Activated CD4-positive, alpha-beta T cell treated with anti-CD3 and anti-CD28 coated beads, Interleukin-2, amount 10 ng/mL, durations not matched to agents 24 days and 14 days (primary cell): ENCODE measurements around the gene NLRP9. TPM values are rescaled to one million over a fixed set of nuclear protein-coding genes. Genes with fewer than 3 reads are reported as not detected.
"Not testable (repeated sequence)": the region's sequence is repeated elsewhere in the genome, so short reads cannot be mapped to it uniquely, and the experiment has no call there.

Source experiments
- DNase-seq: peaks from one replicate; pipeline ENCODE4 v3.0.0; 2022
- H3K27ac Mint-ChIP-seq: one replicate; pipeline ENCODE4 v1.8.0; 2022; ENCODE audit warnings: mild to moderate bottlenecking, mixed read lengths
- H3K27me3 Mint-ChIP-seq: one replicate; pipeline ENCODE4 v1.8.0; 2022; ENCODE audit warnings: mixed read lengths
- H3K36me3 Mint-ChIP-seq: one replicate; pipeline ENCODE4 v1.8.0; 2022; ENCODE audit warnings: low read depth, mild to moderate bottlenecking, mixed read lengths
- H3K4me1 Mint-ChIP-seq: one replicate; pipeline ENCODE4 v1.8.0; 2021; ENCODE audit warnings: mixed read lengths
- H3K4me3 Mint-ChIP-seq: one replicate; pipeline ENCODE4 v1.8.0; 2022; ENCODE audit warnings: mild to moderate bottlenecking, moderate library complexity, mixed read lengths
- H3K9me3 Mint-ChIP-seq: one replicate; pipeline ENCODE4 v1.8.0; 2021; ENCODE audit warnings: mixed read lengths
- intact Hi-C: fragments of 100-400 bp; cut with micrococcal nuclease; formaldehyde crosslinking; loops from one replicate; pipeline ENCODE4 v1.15.1; 2023
- total RNA-seq: library from RNA; stranded (reverse); gene quantifications from 2 replicates; pipeline ENCODE4 v1.2.3, GENCODE V29; 2022

The NLRP9 gene
- total RNA-seq = not detected in 2 replicates

GRCh38 chr19:55738302-55738701 is at the start of gene NLRP9:
Gene NLRP9, minus strand, starts transcription at chr19:55738402. Its CDS starts 28 bp downstream, at chr19:55738374.
- intact Hi-C loops = no loop called here
- peaks cover 6% of the 10 kb centered on the region for H3K9me3 Mint-ChIP-seq
- H3K4me3 Mint-ChIP-seq = no peak within 1 kb of the TSS
- no peaks in the 10 kb centered on the region for H3K27me3 Mint-ChIP-seq
- H3K4me1 Mint-ChIP-seq = no peaks in the 10 kb centered on the region
- no peak within 1 kb of the TSS for H3K27ac Mint-ChIP-seq
- H3K36me3 Mint-ChIP-seq = no peaks in the 10 kb centered on the region
- DNase-seq = no peak

GRCh38 chr19:55781112-55781511 is 42.9 kb upstream of the NLRP9 start:
- Mint-ChIP-seq H3K27me3 (no peaks in the 10 kb centered on the region), H3K27ac (no peak overlapping the region), H3K36me3 (no peaks in the 10 kb centered on the region), H3K4me3 (no peak overlapping the region), H3K9me3 (peaks cover 7% of the 10 kb centered on the region), H3K4me1 (no peaks in the 10 kb centered on the region)
- intact Hi-C loops = no loop called here
- no peak for DNase-seq

GRCh38 chr19:55778331-55778730 is 40.1 kb upstream of the NLRP9 start:
- Mint-ChIP-seq H3K36me3 (no peaks in the 10 kb centered on the region), H3K4me3 (no peak overlapping the region), H3K4me1 (no peaks in the 10 kb centered on the region), H3K27me3 (no peaks in the 10 kb centered on the region), H3K9me3 (peaks cover 11% of the 10 kb centered on the region), H3K27ac (no peak overlapping the region)
- intact Hi-C loops = no loop called here
- no peak for DNase-seq

- Mint-ChIP-seq H3K9me3 (peaks cover 11% of the 10 kb centered on the region), H3K27me3 (no peaks in the 10 kb centered on the region), H3K27ac (no peak overlapping the region), H3K36me3 (no peaks in the 10 kb centered on the region), H3K4me1 (no peaks in the 10 kb centered on the region), H3K4me3 (no peak overlapping the region)
- intact Hi-C loops = no loop called here
- DNase-seq = no peak
These were observed 39.3 kb upstream of the NLRP9 start for GRCh38 chr19:55777528-55777927.

GRCh38 chr19:55769632-55770031 is 31.4 kb upstream of the NLRP9 start:
- H3K4me1 Mint-ChIP-seq, H3K27ac Mint-ChIP-seq, H3K4me3 Mint-ChIP-seq, H3K36me3 Mint-ChIP-seq, intact Hi-C loops, H3K27me3 Mint-ChIP-seq, DNase-seq: not testable (repeated sequence)
- peaks cover 24% of the 10 kb centered on the region for H3K9me3 Mint-ChIP-seq

GRCh38 chr19:55768818-55769217 is 30.6 kb upstream of the NLRP9 start, which contains the start of gene RFPL4AL1:
Gene RFPL4AL1, plus strand, starts transcription at chr19:55769118. Its CDS starts 2,687 bp downstream, at chr19:55771805.
- H3K27me3 Mint-ChIP-seq, H3K27ac Mint-ChIP-seq, H3K4me1 Mint-ChIP-seq, H3K36me3 Mint-ChIP-seq, H3K4me3 Mint-ChIP-seq, intact Hi-C loops, DNase-seq: not testable (repeated sequence)
- peaks cover 22% of the 10 kb centered on the region for H3K9me3 Mint-ChIP-seq

GRCh38 chr19:55766466-55766865 is 28.3 kb upstream of the NLRP9 start:
- Mint-ChIP-seq H3K9me3 (peaks cover 22% of the 10 kb centered on the region), H3K4me3 (no peak overlapping the region), H3K4me1 (no peaks in the 10 kb centered on the region), H3K36me3 (no peaks in the 10 kb centered on the region), H3K27ac (no peak overlapping the region), H3K27me3 (no peaks in the 10 kb centered on the region)
- no peak for DNase-seq
- intact Hi-C loops = no loop called here

- DNase-seq, H3K36me3 Mint-ChIP-seq, H3K27ac Mint-ChIP-seq, H3K27me3 Mint-ChIP-seq, H3K4me1 Mint-ChIP-seq, H3K9me3 Mint-ChIP-seq, intact Hi-C loops, H3K4me3 Mint-ChIP-seq: not testable (repeated sequence)
These were observed 20.6 kb upstream of the NLRP9 start, which contains the start of gene RFPL4A for GRCh38 chr19:55758797-55759196. Gene RFPL4A, plus strand, starts transcription at chr19:55759097. Its CDS starts 2,704 bp downstream, at chr19:55761801.

- H3K9me3 Mint-ChIP-seq, H3K4me3 Mint-ChIP-seq, H3K27ac Mint-ChIP-seq, H3K4me1 Mint-ChIP-seq, intact Hi-C loops, DNase-seq, H3K27me3 Mint-ChIP-seq, H3K36me3 Mint-ChIP-seq: not testable (repeated sequence)
These were observed 18.6 kb upstream of the NLRP9 start for GRCh38 chr19:55756808-55757207.

GRCh38 chr19:55753401-55753800 is 15.2 kb upstream of the NLRP9 start:
- intact Hi-C loops = no loop called here
- H3K9me3 Mint-ChIP-seq = peaks cover 5% of the 10 kb centered on the region
- H3K4me3 Mint-ChIP-seq = no peak overlapping the region
- no peaks in the 10 kb centered on the region for H3K4me1 Mint-ChIP-seq
- H3K27me3 Mint-ChIP-seq = no peaks in the 10 kb centered on the region
- no peaks in the 10 kb centered on the region for H3K36me3 Mint-ChIP-seq
- no peak overlapping the region for H3K27ac Mint-ChIP-seq
- DNase-seq = no peak

- Mint-ChIP-seq H3K4me3 (no peak overlapping the region), H3K36me3 (no peaks in the 10 kb centered on the region), H3K27ac (no peak overlapping the region), H3K27me3 (no peaks in the 10 kb centered on the region), H3K4me1 (no peaks in the 10 kb centered on the region), H3K9me3 (peaks cover 2% of the 10 kb centered on the region)
- intact Hi-C loops = no loop called here
- no peak for DNase-seq
These were observed 12.5 kb upstream of the NLRP9 start for GRCh38 chr19:55750715-55751114.

- intact Hi-C loops, H3K36me3 Mint-ChIP-seq, H3K27ac Mint-ChIP-seq, DNase-seq, H3K4me1 Mint-ChIP-seq, H3K27me3 Mint-ChIP-seq, H3K4me3 Mint-ChIP-seq: not testable (repeated sequence)
- H3K9me3 Mint-ChIP-seq = peaks cover 14% of the 10 kb centered on the region
These were observed 7.8 kb downstream of the NLRP9 start for GRCh38 chr19:55730378-55730777.

- no peak overlapping the region for H3K4me3 Mint-ChIP-seq
These were observed 14.7 kb downstream of the NLRP9 start for GRCh38 chr19:55723491-55723890.

GRCh38 chr19:55720801-55721200 is 17.4 kb downstream of the NLRP9 start:
- Mint-ChIP-seq H3K4me3 (no peak overlapping the region), H3K27ac (no peak overlapping the region), H3K36me3 (no peaks in the 10 kb centered on the region), H3K27me3 (peaks cover 1% of the 10 kb centered on the region), H3K9me3 (peaks cover 26% of the 10 kb centered on the region), H3K4me1 (no peaks in the 10 kb centered on the region)
- DNase-seq = no peak
- intact Hi-C loops = no loop called here

More at GRCh38 chr19:55723491-55723890, 14.7 kb downstream of the NLRP9 start:
- Mint-ChIP-seq H3K27me3 (peaks cover 1% of the 10 kb centered on the region), H3K27ac (no peak overlapping the region), H3K4me1 (no peaks in the 10 kb centered on the region), H3K9me3 (peaks cover 25% of the 10 kb centered on the region), H3K36me3 (no peaks in the 10 kb centered on the region)
- intact Hi-C loops = no loop called here
- DNase-seq = no peak

- no peak for DNase-seq
- Mint-ChIP-seq H3K27ac (no peak overlapping the region), H3K9me3 (peaks cover 26% of the 10 kb centered on the region), H3K27me3 (peaks cover 1% of the 10 kb centered on the region), H3K36me3 (no peaks in the 10 kb centered on the region), H3K4me3 (no peak overlapping the region), H3K4me1 (no peaks in the 10 kb centered on the region)
- intact Hi-C loops = no loop called here
These were observed 17.9 kb downstream of the NLRP9 start for GRCh38 chr19:55720214-55720746.
